Measurements from ENCODE around the gene FAM24B.

GRCh38 chr10:122884166-122884565 is 4.8 kb upstream of the FAM24B start:
- TF ChIP-seq CTCF (IDR thresholded peaks at IDR 0.05) (no peak), POLR2A (IDR thresholded peaks at IDR 0.05) (no peak)

All from esophagus squamous epithelium (tissue), 4 donors.